Inflammatory macrophage treated with lipopolysaccharide for 4 hours (primary cell): ENCODE data around the gene PDZRN3.

Experiments used
- DNase-seq: peaks from one replicate; pipeline ENCODE4 v3.0.0-alpha.2; 2020

Gene PDZRN3

GRCh38 chr3:73379465-73379864 lies 245.3 kb downstream of the PDZRN3 start:
- DNase-seq, result no peak

GRCh38 chr3:73378207-73378606 lies 246.5 kb downstream of the PDZRN3 start:
- DNase-seq, result no peak

GRCh38 chr3:73365756-73366397 lies 258.9 kb downstream of the PDZRN3 start:
- no peak for DNase-seq

- DNase-seq, result no peak
Measured at GRCh38 chr3:73364517-73364916, 260.2 kb downstream of the PDZRN3 start.

- DNase-seq, result no peak
Measured at GRCh38 chr3:73363093-73363492, 261.6 kb downstream of the PDZRN3 start.

GRCh38 chr3:73361591-73361990 lies 263.1 kb downstream of the PDZRN3 start:
- no peak for DNase-seq

- DNase-seq, result no peak
Measured at GRCh38 chr3:73353649-73354217, 271.0 kb downstream of the PDZRN3 start.

- DNase-seq, result no peak
Measured at GRCh38 chr3:73352841-73353645, 271.7 kb downstream of the PDZRN3 start.

GRCh38 chr3:73351423-73352071 lies 273.2 kb downstream of the PDZRN3 start:
- no peak for DNase-seq

- no peak for DNase-seq
Measured at GRCh38 chr3:73350996-73351395, 273.7 kb downstream of the PDZRN3 start.

GRCh38 chr3:73349657-73350056 lies 275.1 kb downstream of the PDZRN3 start:
- DNase-seq, result no peak

- no peak for DNase-seq
Measured at GRCh38 chr3:73342077-73342476, 282.7 kb downstream of the PDZRN3 start.

GRCh38 chr3:73341272-73341935 lies 283.3 kb downstream of the PDZRN3 start:
- no peak for DNase-seq

- peak; percentile 15 for DNase-seq
Measured at GRCh38 chr3:73332558-73332957, 292.2 kb downstream of the PDZRN3 start.
